ENCODE measurements around the gene DOCK3.
"Not testable (repeated sequence)": the region's sequence is repeated elsewhere in the genome, so short reads cannot be mapped to it uniquely, and the experiment has no call there.

The DOCK3 gene

DNA sequence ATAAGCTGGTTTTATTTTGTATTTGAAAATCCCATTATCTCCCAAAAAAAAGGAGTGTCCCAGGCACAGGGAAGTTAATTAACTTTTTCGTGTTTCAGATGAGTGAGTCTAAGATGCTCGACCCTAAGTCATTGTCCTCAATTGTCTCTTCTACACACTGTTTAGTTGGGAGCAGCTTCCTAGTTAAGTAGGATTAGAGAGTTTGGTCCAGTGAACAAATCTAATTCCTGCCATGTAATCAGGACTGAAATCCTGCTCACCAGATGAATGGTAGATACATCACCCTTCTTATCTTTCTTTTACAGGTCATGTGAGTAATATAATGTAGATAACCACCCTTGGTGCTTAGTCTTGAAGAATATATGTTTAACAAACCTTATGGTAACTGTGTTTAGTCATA, 481.4 kb downstream of the DOCK3 start:
- no peak overlapping the region for H3K27ac ChIP-seq
- no peaks in the 10 kb centered on the region for H3K79me2 ChIP-seq (ENCODE audit: insufficient read depth, low read depth)
- no peaks in the 10 kb centered on the region for H3K27me3 ChIP-seq (ENCODE audit: insufficient read depth, low read depth)
- no peaks in the 10 kb centered on the region for H3K4me1 ChIP-seq (ENCODE audit: low read depth, poor library complexity, severe bottlenecking)
- no peak overlapping the region for H3K9ac ChIP-seq
- no peak overlapping the region for H3K4me3 ChIP-seq (IDR thresholded peaks at IDR 0.05; ENCODE audit: insufficient read depth, low read depth, low read length)
- H2AFZ ChIP-seq (ENCODE audit: low read depth) = no peak overlapping the region
- H3K36me3 ChIP-seq (ENCODE audit: insufficient read depth) = no peaks in the 10 kb centered on the region
- H3K4me2 ChIP-seq = no peak overlapping the region
- no peak for TF ChIP-seq CTCF (conservative IDR thresholded peaks at IDR 0.05; ENCODE audit: low read depth, low read length)
- no peaks in the 10 kb centered on the region for H4K20me1 ChIP-seq (ENCODE audit: insufficient read depth)

DNA sequence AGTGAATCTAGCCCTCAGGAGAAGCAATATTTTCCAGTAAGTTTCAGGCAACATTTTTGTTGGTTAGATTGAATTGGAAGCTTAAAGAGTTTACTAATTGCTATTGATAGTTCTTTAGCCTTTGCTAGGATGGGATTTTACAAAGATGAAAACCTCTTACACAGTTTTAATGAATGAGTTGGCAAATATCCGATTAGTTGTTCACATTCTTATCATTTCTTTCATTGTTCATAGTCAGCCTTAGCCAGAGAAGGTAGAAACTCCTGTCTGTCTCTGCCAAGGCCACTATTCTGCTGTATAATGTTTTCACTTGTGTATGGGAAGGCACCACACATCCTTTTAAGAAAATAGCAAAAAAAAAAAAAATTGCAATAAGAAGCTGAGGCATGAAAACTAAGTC, 488.3 kb downstream of the DOCK3 start:
- Histone ChIP-seq H3K4me1 (ENCODE audit: low read depth, poor library complexity, severe bottlenecking) (no peaks in the 10 kb centered on the region), H3K27me3 (ENCODE audit: insufficient read depth, low read depth) (no peaks in the 10 kb centered on the region), H3K27ac (no peak overlapping the region), H4K20me1 (ENCODE audit: insufficient read depth) (no peaks in the 10 kb centered on the region), H3K79me2 (ENCODE audit: insufficient read depth, low read depth) (no peaks in the 10 kb centered on the region), H3K36me3 (ENCODE audit: insufficient read depth) (no peaks in the 10 kb centered on the region), H2AFZ (ENCODE audit: low read depth) (no peak overlapping the region), H3K4me2 (no peak overlapping the region), H3K4me3 (IDR thresholded peaks at IDR 0.05; ENCODE audit: insufficient read depth, low read depth, low read length) (no peak overlapping the region), H3K9ac (no peak overlapping the region)
- no peak for TF ChIP-seq CTCF (conservative IDR thresholded peaks at IDR 0.05; ENCODE audit: low read depth, low read length)

- Histone ChIP-seq H3K36me3 (ENCODE audit: insufficient read depth) (no peaks in the 10 kb centered on the region), H3K27me3 (ENCODE audit: insufficient read depth, low read depth) (no peaks in the 10 kb centered on the region), H3K79me2 (ENCODE audit: insufficient read depth, low read depth) (no peaks in the 10 kb centered on the region), H2AFZ (ENCODE audit: low read depth) (no peak overlapping the region), H3K4me2 (no peak overlapping the region), H3K9ac (no peak overlapping the region), H4K20me1 (ENCODE audit: insufficient read depth) (no peaks in the 10 kb centered on the region), H3K4me3 (IDR thresholded peaks at IDR 0.05; ENCODE audit: insufficient read depth, low read depth, low read length) (no peak overlapping the region), H3K27ac (no peak overlapping the region), H3K4me1 (ENCODE audit: low read depth, poor library complexity, severe bottlenecking) (no peaks in the 10 kb centered on the region)
- TF ChIP-seq CTCF (conservative IDR thresholded peaks at IDR 0.05; ENCODE audit: low read depth, low read length) = no peak
Measured at GRCh38 chr3:51173518-51174271, 499.0 kb downstream of the DOCK3 start.

- no peak for TF ChIP-seq CTCF (conservative IDR thresholded peaks at IDR 0.05; ENCODE audit: low read depth, low read length)
Measured at GRCh38 chr3:51176923-51177322, 502.2 kb downstream of the DOCK3 start.

DNA sequence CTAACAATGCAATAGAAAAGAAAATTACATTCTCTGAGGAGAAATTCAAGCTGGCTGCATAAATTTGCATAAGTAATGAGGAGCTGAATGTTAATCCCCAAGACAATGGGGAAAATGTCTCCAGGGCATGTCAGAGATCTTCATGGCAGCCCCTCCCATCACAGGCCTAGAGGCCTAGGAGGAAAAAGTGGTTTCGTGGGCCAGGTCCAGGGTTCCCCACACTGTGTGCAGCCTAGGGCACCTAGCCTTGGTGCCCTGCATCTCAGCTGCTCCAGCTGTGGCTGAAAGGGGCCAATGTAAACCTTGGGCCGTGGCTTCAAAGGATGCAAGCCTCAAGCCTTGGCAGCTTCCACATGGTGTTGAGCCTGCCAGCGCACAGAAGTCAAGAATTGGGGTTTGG, 511.7 kb downstream of the DOCK3 start:
- not testable (repeated sequence) for H3K36me3 ChIP-seq (ENCODE audit: insufficient read depth); H3K9ac ChIP-seq; H3K27me3 ChIP-seq (ENCODE audit: insufficient read depth, low read depth); H3K79me2 ChIP-seq (ENCODE audit: insufficient read depth, low read depth); H2AFZ ChIP-seq (ENCODE audit: low read depth); H3K27ac ChIP-seq; H3K4me2 ChIP-seq; H3K4me3 ChIP-seq (IDR thresholded peaks at IDR 0.05; ENCODE audit: insufficient read depth, low read depth, low read length); H4K20me1 ChIP-seq (ENCODE audit: insufficient read depth); H3K4me1 ChIP-seq (ENCODE audit: low read depth, poor library complexity, severe bottlenecking)

More at GRCh38 chr3:51176923-51177322, 502.2 kb downstream of the DOCK3 start:
- H3K4me3 ChIP-seq (IDR thresholded peaks at IDR 0.05; ENCODE audit: insufficient read depth, low read depth, low read length) = no peak overlapping the region
- no peaks in the 10 kb centered on the region for H4K20me1 ChIP-seq (ENCODE audit: insufficient read depth)
- H3K4me1 ChIP-seq (ENCODE audit: low read depth, poor library complexity, severe bottlenecking) = no peaks in the 10 kb centered on the region
- H3K27ac ChIP-seq = no peak overlapping the region
- H3K27me3 ChIP-seq (ENCODE audit: insufficient read depth, low read depth) = no peaks in the 10 kb centered on the region
- no peak overlapping the region for H2AFZ ChIP-seq (ENCODE audit: low read depth)
- no peaks in the 10 kb centered on the region for H3K79me2 ChIP-seq (ENCODE audit: insufficient read depth, low read depth)
- no peaks in the 10 kb centered on the region for H3K36me3 ChIP-seq (ENCODE audit: insufficient read depth)
- H3K4me2 ChIP-seq = no peak overlapping the region
- no peak overlapping the region for H3K9ac ChIP-seq

Data from KMS-11 (cell line).